ENCODE data around the gene CHAD. TPM values are rescaled to one million over a fixed set of nuclear protein-coding genes. Genes with fewer than 3 reads are reported as not detected.

The CHAD gene
- total RNA-seq, 1 experiment from 2014 or later: 0.57 TPM

GRCh38 chr17:50432125-50432762 is 36.4 kb downstream of the CHAD start:
- no peaks in the 10 kb centered on the region for H4K20me1 ChIP-seq (ENCODE audit: control insufficient read depth, insufficient read depth, insufficient read length)
- no peaks in the 10 kb centered on the region for H3K27me3 Mint-ChIP-seq (ENCODE audit: low read depth)
- H3K27ac Mint-ChIP-seq: 0 out of 7 replicates have a peak overlapping the region, but pooled peaks of 1 of the 3 experiments have one; percentile 44
- H3K4me1 ChIP-seq (ENCODE audit: insufficient read depth, low read length): no peaks in the 10 kb centered on the region
- H3K79me1 ChIP-seq (ENCODE audit: insufficient read depth, low read depth, low read length, poor library complexity, severe bottlenecking): no peaks in the 10 kb centered on the region
- H3K9me3 ChIP-seq (ENCODE audit: control insufficient read depth, low read depth, low read length): no peaks in the 10 kb centered on the region
- H2AK5ac ChIP-seq (ENCODE audit: insufficient read length, low read length): no peak overlapping the region
- H3K4me3 Mint-ChIP-seq: no peak overlapping the region
- no peak overlapping the region for H3T11ph ChIP-seq (ENCODE audit: low read length)
- peaks cover 7 to 11% of the 10 kb centered on the region in 2 experiments for H3K4me1 Mint-ChIP-seq
- WGBS (ENCODE audit: extremely low coverage, insufficient read length, low lambda C conversion rate): no CpG with 5 or more reads among the region's 4 CpGs
- H3K79me2 ChIP-seq (ENCODE audit: insufficient read depth, low read length): no peaks in the 10 kb centered on the region
- no peaks in the 10 kb centered on the region for H3K27me3 ChIP-seq (ENCODE audit: insufficient read depth, low read length)
- H4K5ac ChIP-seq (ENCODE audit: insufficient read length, low read depth, low read length): no peak overlapping the region
- no peak overlapping the region for H2BK12ac ChIP-seq (ENCODE audit: insufficient read length, low read depth, low read length)
- no peak overlapping the region for H4K91ac ChIP-seq (ENCODE audit: insufficient read length, low read depth, low read length)
- H2BK120ac ChIP-seq (ENCODE audit: low read depth, low read length, poor library complexity, severe bottlenecking): no peak overlapping the region
- no peak overlapping the region for H2BK20ac ChIP-seq (ENCODE audit: low read depth, low read length, poor library complexity, severe bottlenecking)
- no peaks in the 10 kb centered on the region for H3K23me2 ChIP-seq (ENCODE audit: insufficient read length, low read depth, low read length, poor library complexity, severe bottlenecking)
- DNase-seq: no peak
- no peak overlapping the region for H3K27ac ChIP-seq (ENCODE audit: insufficient read length, low read depth, low read length)
- H3K9me3 Mint-ChIP-seq: no peaks in the 10 kb centered on the region; a peak in 1 of 5 replicates
- H2BK15ac ChIP-seq (ENCODE audit: low read depth, low read length): no peak overlapping the region
- H3K18ac ChIP-seq (ENCODE audit: insufficient read length, low read depth, low read length): no peak overlapping the region
- no peak overlapping the region for H2AFZ ChIP-seq (ENCODE audit: low read length)
- H3K36me3 Mint-ChIP-seq (ENCODE audit: insufficient read depth in 1 of 3, low read depth in 3 of 3): no peaks in the 10 kb centered on the region
- no peak overlapping the region for H4K8ac ChIP-seq (replicated peaks; ENCODE audit: insufficient read length, low read depth, low read length)
- H3K14ac ChIP-seq (ENCODE audit: insufficient read depth, low read length): no peak overlapping the region
- no peak overlapping the region for H3K9ac ChIP-seq (ENCODE audit: extremely low read depth, insufficient read length, low read length)
- no peak overlapping the region for H2BK5ac ChIP-seq (ENCODE audit: insufficient read length, low read length)
- H3K23ac ChIP-seq (ENCODE audit: insufficient read length, low read depth, low read length): no peak overlapping the region
- H3K4me2 ChIP-seq (ENCODE audit: insufficient read depth, insufficient read length, low read length): no peak overlapping the region
- no peak for TF ChIP-seq CTCF (conservative IDR thresholded peaks at IDR 0.05)
- no peak overlapping the region for H3K4ac ChIP-seq (ENCODE audit: low read depth, low read length)
- no peak overlapping the region for H3K56ac ChIP-seq (ENCODE audit: insufficient read length, low read depth, low read length)

Data from H9 (cell line).